Fibroblast of gingiva (primary cell): ENCODE measurements around the gene VILL.
"Not testable (repeated sequence)": the region's sequence is repeated elsewhere in the genome, so short reads cannot be mapped to it uniquely, and the experiment has no call there.

ENCODE experiments used
- DNase-seq: peaks from one replicate; pipeline ENCODE4 v3.0.0-alpha.2; 2011; ENCODE audit warnings: low read depth

VILL gene

DNA sequence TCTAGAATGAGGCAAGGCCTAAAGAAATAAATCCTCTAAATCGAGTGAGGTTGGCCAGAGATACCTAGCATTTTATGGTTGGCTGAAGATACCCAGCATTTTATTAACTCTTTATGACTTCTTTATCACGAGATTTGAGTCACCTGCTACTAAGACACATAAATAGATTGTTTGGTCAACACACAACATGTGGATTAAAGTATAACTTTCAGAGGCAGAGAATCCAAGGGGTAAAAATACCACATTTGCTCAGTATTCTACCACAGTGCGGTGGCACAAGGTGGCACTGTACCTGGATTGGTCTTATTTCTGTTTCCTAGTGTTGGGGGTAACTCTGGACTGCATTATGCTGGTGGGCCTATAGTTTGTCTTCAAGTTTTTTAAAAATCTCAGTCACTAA is 27.0 kb upstream of the VILL start:
- no peak for DNase-seq

DNA sequence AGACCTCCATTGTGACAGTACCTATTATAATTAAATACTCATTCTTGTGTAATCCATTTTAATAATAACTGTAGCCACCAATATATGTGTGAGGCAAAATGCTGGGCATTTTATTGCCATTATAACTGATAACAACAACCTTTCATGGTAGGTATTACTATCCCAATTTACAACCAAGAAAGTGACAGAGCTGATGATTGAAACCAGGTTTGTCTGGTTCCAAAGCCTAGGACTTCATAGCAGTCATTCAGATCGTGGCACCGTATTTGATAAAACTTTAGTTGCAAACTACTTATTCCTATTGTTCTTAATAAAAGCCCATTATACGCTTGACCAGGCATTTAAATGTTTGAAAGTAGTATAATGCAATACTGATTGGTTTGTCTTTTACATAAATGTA is 26.4 kb upstream of the VILL start:
- DNase-seq: no peak

DNA sequence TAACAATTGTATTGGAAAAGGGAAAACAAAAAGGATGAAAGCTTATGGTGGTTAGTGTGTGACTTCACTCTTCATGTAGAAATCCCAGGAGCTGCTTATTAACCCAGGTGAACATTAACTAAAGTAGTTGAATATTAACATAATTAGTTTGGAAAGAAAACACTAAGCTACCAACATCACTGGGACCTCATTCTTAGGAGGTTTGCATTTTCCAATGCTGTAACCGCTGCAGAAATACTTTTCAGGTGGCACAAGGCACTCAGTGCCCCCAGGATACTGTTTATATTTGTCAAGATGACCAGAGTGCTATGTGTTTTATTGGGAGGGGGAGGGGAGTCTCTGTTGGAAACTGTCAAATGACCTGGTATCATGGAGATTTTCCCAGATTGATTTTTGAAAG is 25.9 kb upstream of the VILL start:
- no peak for DNase-seq

DNA sequence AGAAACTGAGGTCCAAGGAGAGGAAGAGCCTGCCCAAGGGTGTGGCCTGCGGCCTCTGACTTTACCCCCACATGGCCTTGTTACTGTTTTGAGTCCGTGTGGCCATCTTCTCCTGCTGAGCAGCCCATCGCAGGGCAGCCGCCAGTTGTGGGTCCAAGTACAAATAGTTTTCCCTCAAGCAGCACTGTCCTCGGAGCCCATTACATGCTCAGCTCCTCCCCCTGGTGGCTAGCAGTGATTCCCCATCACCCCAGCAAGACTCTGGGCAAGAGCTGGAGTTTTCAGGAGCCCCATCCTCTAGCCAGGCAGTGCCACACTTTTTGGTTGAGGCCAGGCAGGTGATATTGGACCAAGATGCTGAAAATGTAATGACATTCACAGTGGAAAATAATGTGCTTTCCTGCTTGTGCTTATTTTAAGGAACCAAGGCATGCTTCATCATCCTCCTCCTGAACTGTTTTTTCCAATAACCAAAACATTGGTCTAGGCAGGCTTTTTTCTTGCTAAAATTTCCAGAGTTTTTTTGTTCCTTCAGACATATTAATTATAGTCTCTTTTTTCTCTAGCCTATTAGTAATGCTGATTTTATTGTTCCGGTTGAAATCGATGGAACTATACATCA is 23.2 kb upstream of the VILL start:
- DNase-seq: peak; percentile 56

DNA sequence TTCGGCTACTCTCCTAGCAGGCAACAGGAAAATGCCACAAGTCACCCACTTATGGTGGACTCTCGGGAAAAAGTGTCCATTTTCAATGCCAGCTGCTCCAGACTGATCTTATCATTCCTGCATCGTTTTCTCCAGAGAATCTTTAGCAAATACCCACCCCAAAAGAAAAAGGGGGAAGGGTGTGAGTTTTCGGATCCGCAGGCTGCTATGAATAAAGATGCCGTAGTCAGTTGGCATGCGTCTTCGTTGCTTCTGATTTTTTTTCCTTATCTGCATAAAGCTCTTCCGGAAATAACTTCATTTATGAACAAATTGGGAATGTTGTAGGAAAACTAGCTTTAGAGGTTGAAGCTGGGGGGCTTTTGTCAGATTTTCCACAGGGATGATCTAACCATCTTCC is 22.4 kb upstream of the VILL start:
- no peak for DNase-seq

DNA sequence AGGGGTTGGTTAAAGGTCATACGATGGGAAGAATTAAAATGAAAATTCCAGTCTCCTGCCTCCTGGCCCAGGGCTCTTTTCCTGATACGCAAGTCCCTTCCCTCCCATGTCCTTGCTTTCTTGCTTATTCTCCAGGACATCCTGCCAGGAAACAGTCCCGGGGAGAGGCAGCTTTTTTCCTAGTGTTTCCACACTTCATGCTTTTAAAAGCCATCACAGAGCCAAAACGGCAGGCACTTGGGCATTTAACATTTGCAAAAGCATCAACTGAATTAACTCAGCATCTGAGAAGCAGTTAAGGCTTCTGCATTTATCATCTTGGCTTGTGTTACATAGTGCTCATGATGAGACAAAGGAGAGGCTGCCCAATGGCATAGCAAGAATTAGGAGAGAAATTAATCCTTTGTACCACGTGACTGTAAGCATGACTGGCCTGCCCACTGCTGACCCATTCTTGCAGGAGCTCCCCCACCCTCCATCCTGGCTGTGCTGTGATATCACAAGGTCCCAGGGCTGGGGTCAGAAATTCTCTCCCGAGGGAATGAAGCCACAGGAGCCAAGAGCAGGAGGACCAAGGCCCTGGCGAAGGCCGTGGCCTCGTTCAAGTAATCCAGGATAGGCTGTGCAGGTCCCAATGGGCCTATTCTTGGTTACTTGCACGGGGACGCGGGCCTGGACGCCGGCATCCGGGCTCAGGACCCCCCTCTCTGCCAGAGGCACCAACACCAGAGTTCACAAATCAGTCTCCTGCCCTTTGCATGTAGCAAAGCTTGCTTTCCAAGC is 21.6 kb upstream of the VILL start:
- peak; percentile 24 for DNase-seq

DNA sequence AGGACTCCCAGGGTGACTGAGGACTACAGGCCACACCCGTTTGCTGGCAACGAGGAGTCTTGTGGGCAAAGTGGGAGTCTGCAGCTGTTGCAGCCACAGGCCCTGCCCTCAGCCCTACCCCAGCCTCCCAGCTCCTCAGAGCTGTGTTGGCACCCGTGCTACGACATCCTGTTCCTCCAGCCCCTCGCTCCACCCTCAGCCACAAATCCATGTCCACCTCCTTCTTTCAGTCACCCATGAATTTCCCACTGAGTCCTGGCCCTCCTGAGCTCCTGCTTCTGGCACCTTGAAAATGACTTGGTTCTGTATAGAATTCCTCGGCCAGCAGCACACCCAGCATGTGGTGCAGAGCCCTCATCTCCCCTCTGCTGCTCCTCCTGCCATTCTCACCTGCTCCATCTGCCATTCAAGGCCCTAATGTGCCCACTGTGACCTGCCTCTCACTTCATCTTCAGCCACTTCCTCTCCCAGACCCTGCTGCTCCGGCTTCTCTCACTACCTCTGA is 20.9 kb upstream of the VILL start:
- no peak for DNase-seq

DNA sequence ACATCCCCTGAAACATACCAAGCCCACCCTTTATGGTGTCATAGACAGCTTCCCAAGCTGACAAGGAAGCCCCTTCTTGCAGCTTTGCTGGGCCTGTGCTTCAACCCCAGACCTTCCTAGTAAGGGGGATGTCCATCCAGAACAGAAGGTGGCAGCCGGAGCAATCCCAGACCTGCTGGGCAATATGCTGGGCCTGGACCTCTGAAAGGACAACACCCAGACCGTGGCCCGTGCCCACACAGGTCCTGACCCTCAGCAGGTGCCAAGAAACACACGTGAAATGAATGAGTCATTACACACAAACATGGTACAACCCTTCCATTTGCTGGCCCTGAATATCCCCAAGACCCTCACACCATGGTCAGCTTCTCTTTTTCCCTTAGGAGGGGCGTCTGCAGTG is 19.8 kb upstream of the VILL start:
- no peak for DNase-seq

DNA sequence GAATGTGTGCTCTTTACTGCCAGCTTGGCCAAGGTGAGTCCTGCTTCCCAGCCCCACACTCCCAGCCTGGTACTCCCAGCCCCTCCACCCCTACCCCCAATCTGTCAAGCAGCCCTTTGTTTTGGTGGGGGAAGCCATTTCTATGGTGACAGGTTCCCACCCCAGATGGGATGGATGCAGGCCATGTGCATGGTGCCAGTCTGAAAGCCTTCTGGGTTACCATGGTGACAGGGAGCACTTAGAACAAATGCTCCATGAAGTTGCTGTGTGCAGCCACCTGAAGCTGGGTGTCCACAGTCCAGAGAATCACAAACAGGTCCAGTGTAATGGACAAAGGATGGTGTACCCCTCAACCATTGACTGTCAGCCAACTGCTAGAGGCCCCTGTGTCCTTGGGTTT is 19.1 kb upstream of the VILL start:
- DNase-seq: no peak

DNA sequence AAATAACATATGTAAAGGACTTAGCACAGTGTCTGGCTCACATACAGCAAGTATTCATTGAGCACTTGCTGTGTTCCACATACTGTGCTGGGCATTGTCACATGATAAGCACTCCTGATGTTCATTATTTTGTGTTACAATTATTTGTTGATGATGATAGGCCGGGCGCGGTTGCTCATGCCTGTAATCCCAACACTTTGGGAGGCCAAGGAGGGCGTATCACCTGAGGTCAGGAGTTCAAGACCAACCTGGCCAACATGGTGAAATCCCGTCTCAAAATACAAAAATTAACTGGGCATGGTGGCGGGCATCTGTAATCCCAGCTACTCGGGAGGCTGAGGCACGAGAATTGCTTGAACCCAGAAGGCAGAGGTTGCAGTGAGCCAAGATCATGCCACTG is 18.5 kb upstream of the VILL start:
- not testable (repeated sequence) for DNase-seq

DNA sequence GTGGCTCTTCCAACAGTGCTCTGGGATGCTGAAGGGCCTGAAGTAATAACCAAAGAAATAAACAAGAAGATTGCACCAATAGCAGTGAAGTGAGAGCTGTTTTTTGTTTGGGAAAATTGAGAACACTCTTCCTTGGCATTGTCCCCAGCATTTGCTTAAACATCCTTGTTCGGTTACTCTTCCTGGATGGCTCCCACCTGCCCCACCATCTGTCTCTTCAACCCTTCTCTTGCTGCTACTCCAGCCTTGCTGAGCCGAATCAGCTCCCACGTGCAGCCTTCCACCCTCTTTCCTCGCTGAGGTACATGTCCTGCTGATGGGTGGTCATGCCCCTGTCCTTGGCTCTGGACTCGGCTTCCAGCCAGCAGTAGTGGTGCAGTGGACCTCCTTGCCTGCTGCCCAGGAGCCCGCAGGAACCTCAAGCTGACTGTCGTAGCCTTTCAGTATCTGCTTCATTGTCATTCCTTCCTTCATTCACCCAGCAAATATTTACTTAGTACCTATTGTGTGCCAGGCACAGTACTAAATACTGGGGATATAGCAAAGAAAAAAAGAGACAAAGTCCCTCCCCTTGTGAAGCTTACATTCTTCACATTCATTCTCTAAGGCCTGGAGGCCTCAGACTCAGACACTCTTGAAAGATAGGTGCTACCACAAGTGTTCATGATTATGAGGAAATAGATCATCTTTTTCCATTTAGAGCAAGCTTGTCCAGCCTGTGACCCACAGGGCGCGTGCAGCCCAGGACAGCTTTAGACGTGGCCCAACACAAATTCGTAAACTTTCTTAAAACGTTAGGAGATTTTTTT is 17.1 kb upstream of the VILL start:
- peak; percentile 22 for DNase-seq

DNA sequence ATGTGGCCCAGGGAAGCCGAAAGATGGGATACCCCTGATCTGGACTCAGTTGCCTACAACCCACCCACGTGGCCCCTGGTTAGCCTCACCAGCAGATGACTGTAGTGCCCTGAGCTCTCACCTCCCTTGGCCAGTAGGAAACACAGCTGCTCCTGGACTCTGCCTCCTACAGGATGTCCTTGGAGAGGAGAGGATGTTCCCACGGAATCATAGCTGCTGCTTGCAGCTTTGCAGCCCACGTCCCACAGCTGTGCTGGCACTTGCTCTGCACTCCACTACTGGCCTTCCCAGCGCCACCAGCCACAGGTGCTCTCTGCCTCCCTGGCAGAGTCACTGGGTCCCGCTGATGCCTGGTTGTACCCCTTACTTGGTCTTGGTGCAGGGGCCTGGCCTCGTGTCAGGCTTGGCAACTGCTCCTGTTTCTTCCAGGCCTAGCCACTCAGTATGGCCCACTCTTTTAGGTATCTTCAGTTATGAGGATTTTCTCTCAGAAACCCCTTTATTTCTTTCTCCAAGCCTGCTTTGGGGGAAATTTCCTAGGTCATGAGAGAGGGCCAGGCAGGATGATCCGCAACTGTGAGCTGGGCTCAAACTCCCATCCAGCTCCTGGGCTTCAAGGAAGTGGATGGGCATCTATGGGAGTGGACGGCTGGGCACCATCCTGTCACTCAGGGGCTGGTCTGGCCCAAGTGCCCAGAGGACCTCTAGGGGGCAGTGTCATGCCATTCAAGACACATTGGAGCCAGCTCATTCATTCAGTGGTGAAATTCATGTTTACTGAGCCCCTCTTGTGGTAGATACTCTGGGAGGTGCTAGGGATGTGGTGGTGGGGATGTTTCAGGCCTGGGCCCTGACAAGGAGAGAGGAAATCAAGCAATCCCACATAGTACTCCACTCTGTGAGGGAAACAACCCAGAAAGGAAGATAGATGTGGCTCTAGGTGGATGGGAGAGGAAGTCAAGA is 16.2 kb upstream of the VILL start:
- DNase-seq: peak; percentile 41

DNA sequence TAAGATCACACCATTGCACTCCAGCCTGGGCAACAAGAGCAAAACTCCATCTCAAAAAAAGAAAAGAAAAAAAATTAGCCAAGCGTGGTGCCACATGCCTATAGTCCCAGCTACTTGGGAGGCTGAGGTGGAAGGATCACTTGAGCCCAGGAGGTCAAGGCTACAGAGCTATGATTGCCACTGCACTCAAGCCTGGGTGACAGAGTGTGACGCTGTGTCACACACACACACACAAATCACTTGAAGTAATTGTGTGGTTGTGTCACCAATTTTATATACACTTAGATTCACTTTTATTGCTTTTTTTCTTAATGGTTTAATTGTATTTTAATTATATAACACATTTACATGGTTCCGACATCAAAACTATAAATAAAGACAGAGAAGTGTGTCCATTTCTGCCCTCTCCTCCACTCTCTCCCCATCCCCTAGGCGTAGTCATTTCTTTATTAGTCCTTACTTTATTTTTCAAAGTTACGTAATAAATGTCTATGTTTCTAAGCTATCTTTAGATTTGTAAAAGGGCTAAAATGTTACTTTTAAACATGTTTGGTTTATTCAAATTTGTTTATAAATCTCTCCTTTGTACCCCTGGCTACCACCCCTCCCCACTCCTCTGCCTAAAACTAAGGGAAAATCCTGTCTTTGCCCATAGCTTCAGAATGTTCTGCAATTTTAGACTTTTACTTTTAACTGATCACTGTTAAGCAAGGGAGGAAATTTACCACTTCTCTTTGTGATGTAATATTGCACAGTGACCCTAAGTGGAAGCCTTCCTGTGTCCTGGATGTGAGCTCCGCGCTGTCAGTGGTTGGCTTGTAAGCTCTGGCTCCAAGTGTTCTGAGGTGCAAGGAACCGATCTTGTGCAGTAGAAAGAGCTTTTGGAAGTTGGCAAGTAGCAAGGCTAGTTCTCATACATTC is 10.8 kb upstream of the VILL start:
- no peak for DNase-seq

DNA sequence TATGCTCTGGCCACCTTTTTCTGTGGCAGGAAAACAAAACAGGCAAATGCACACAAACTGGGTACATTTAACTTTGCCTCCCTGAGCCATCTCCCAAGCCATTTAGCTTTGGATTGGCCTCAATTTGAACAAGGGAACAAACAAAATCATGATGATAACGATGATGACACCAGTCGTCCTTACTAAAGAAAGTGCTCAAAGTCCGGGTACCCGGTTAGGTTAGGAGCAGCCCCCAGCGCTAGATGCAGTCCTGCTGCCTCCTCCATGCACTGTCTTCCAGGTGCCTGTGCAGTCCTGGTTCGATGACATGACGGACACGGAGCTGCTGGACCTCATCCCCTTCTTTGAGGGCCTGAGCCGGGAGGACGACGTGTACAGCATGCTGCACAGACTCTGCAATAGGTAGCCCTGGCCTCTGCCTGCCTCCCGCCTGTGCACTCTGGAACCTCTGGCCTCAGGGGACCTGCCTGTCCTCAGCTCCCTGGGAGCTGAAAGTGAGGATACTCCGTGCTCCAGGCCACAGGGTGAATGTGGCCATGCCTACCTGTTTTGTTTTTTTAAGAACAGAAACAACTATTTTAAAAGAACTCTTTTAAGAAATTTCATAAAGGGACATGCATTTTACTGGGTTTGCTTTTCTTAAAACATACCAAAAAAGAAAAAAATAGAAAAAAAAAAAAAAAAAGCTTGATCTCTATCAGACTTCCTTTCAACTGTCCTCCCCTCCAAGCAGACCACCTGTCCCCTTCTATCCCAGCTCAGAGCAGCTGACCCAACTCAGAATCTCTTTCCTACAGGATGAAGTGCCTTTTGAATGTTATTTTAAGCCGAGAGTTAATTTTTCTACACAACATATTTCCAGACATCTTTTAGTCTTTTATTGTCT is 9.9 kb upstream of the VILL start:
- no peak for DNase-seq

DNA sequence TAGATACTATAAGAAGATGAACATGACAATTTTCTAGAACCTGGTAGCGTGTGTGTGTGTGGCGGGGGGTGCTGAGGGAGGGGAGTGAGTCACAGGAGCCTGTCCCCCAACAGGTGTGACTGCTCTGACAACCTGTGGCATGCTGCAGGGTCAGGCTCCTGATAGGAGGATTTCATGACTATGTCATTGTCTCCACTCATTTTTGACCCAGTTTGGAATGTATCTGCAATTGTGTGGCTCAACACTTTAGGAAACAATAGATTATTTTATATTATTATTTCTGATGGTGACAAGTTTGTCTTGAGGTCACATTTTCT is 9.3 kb upstream of the VILL start:
- no peak for DNase-seq

DNA sequence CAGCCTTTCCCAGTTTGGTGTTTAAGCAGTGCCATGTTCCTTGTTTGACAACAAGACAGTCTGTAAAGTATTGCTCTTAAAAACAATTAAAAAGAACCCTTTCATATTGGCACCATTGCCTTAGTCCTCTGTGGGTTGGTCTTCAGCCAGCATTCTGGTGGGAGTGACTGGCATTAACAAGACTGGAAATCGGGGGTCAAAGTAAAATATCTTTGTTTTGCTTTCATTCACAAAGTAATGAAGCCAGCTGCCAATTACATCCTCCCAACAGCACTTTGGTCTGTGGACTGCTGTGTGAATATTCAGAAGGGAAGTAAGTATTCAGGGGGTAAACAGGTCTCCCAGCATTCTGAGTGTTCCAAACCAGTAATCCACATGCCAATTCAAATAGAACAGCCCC is 8.3 kb upstream of the VILL start:
- no peak for DNase-seq

DNA sequence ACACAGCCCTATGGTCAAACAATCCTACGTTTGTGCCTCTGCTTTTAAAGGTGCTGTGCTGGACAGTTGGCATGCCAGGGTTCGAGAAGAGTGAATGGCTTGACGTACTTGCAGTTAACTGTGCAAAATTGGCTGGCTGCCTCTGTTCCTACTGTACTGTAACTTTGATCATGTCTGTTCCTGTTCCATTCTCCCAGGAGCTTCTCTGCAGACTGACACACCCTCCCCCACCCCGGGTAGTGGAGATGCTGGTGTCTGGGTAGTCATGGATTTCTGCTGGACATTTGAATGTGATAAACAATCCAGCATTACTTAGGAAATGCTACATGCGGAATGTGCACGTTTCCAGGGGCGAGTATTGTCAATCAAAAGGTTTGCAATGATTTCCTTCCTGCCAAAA is 6.5 kb upstream of the VILL start:
- DNase-seq: no peak

DNA sequence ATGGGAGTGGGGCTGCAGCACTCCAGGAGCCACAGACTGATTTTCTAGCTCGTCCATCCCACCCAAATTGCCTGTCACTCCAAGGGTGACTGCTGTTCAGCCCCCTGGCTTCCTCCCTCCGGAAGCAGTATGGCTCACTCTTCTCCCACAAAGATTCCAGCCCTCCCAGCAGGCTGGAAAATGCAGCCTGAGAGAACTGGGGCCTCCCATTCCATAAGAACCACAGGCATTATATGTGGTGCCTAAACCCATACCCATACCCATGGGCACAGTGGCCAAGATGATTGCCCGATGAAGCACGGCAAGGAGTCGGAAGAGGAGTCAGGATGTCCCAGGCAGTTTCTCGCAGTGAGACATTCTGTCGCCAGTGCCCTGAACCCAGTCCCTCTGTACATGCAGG is 6.0 kb upstream of the VILL start:
- DNase-seq: no peak

DNA sequence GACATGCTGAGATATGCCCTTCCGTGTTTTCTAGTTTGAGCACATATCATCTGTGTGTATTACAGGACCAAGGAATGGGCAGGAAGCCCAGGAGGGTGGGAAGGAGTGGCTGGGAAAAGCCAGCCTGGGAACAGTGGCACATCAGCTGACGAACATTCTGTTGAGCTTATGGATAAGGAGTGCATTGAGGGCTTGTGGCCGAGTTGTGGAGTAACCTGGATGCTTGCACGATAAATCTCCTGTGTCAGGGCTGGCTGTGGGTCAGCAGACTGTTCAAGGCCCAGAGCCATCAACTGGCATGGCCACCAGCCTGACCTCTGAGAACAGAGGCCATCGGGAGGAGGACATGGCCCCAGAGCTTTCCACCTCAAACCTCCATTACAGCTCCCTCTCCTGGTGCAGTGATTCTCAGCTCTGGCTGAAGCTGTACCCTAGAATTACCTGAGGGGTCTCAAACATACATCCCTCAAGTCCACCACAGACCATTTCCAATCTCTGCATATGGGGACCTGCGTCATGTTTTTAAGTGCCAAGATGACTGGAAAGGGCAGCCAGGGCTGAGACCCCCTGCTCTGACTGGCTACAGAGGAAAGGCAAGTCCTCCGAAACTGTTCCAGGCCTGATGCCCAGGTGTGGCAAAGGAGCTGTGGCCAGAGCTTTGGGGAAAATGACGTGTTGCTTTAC is 4.8 kb upstream of the VILL start:
- peak; percentile 27 for DNase-seq
